Sigmoid colon (tissue), 4 donors: Measurements from ENCODE around the gene FRRS1L.
A peak's percentile ranks its signal among the peaks of the same experiment; 100 is the strongest.

Experiments used
- EP300 ChIP-seq, 4 donors: sonication (generic); formaldehyde crosslinking; IDR thresholded peaks; one replicate each; pipeline ENCODE4 v1.6.1; 2017; ENCODE audit warnings: antibody characterized with exemption in 4 of 4
- POLR2A ChIP-seq, 2 donors: fragments of 450-650 bp; IDR thresholded peaks; one replicate each; pipeline ENCODE4 v1.6.1; 2016; ENCODE audit warnings: antibody characterized with exemption in 2 of 2, mild to moderate bottlenecking in 2 of 2, moderate library complexity in 2 of 2
- TF ChIP-seq, protein P1 (sequence below), 4 experiments: fragments of 450-650 bp in 3 of 4; fragments of 200-600 bp in 1 of 4; IDR thresholded peaks; one replicate each; pipeline ENCODE4 v1.5.1; 2016 to 2019; ENCODE audit warnings: antibody characterized with exemption in 4 of 4, mild to moderate bottlenecking in 3 of 4, moderate library complexity in 2 of 4

DNA sequence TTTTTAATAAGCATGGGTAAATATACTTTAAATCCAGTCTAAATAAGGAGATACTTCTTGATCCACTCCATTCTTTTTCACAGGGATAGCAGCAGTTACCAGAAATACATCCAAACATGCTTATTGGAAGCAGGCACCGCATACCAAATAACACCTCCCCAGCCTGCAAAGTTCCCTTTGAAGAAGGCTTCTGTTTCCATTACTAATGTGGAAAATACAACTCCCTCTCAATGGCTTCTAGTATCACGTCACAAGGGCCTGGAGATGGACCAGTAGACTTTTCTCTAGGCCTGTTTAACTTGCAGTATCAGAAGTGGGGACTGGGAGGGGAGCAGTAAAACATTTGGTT, 68.1 kb downstream of the FRRS1L start:
- TF ChIP-seq, protein P1, sequence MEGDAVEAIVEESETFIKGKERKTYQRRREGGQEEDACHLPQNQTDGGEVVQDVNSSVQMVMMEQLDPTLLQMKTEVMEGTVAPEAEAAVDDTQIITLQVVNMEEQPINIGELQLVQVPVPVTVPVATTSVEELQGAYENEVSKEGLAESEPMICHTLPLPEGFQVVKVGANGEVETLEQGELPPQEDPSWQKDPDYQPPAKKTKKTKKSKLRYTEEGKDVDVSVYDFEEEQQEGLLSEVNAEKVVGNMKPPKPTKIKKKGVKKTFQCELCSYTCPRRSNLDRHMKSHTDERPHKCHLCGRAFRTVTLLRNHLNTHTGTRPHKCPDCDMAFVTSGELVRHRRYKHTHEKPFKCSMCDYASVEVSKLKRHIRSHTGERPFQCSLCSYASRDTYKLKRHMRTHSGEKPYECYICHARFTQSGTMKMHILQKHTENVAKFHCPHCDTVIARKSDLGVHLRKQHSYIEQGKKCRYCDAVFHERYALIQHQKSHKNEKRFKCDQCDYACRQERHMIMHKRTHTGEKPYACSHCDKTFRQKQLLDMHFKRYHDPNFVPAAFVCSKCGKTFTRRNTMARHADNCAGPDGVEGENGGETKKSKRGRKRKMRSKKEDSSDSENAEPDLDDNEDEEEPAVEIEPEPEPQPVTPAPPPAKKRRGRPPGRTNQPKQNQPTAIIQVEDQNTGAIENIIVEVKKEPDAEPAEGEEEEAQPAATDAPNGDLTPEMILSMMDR (IDR thresholded peaks at IDR 0.05), result no peak
- no peak for TF ChIP-seq POLR2A (IDR thresholded peaks at IDR 0.05)
- peak in 1 of 4 donors; percentile 18 for TF ChIP-seq EP300 (IDR thresholded peaks at IDR 0.05)
